Thymus (tissue), 11 donors: ENCODE data around the gene MAN1C1. TPM values are rescaled to one million over a fixed set of nuclear protein-coding genes. Genes with fewer than 3 reads are reported as not detected.

Experiments used
- DNase-seq, 9 donors: peaks; one replicate each; pipeline ENCODE4 v3.0.0-alpha.2; 2013; ENCODE audit warnings: low spot score in 9 of 9, low read depth in 6 of 9, missing footprints in 1 of 9
- H3K27ac ChIP-seq, 2 donors: one replicate each; pipeline ENCODE4 v1.5.1; 2013; ENCODE audit warnings: control low read depth in 1 of 2, low read depth in 1 of 2, low read length in 1 of 2, mild to moderate bottlenecking in 1 of 2, moderate library complexity in 1 of 2
- H3K27me3 ChIP-seq, 2 donors: one replicate each; pipeline ENCODE4 v1.5.1; 2013; ENCODE audit warnings: low read length in 1 of 2; ENCODE audit not compliant: control insufficient read depth in 2 of 2, insufficient read depth in 1 of 2
- H3K36me3 ChIP-seq, 2 donors: one replicate each; pipeline ENCODE4 v1.5.1; 2013; ENCODE audit warnings: low read length in 1 of 2, mild to moderate bottlenecking in 1 of 2, moderate library complexity in 1 of 2; ENCODE audit not compliant: control insufficient read depth in 2 of 2, insufficient read depth in 2 of 2
- H3K4me1 ChIP-seq, 2 donors: one replicate each; pipeline ENCODE4 v1.5.1; 2013; ENCODE audit warnings: low read length in 2 of 2; ENCODE audit not compliant: control insufficient read depth in 2 of 2, insufficient read depth in 2 of 2
- H3K4me3 ChIP-seq, 2 donors: one replicate each; pipeline ENCODE4 v1.5.1; 2013; ENCODE audit warnings: low read length in 2 of 2, control low read depth in 1 of 2, mild to moderate bottlenecking in 1 of 2
- H3K9me3 ChIP-seq, 2 donors: one replicate each; pipeline ENCODE4 v1.5.1; 2013; ENCODE audit warnings: low read length in 1 of 2, mild to moderate bottlenecking in 1 of 2; ENCODE audit not compliant: control insufficient read depth in 2 of 2, insufficient read depth in 1 of 2
- WGBS: extraction: QIAGEN DNeasy Blood & Tissue Kit; methylation state at CpG from one replicate; pipeline ENCODE4 v1.1.7; 2013; 5-methylcytosine and 5-hydroxymethylcytosine counted together
- polyA plus RNA-seq: library from polyadenylated mRNA; stranded (reverse); fragments of 200-250 nt; gene quantifications from one replicate; pipeline ENCODE4 v1.2.3, GENCODE V29; 2013
- total RNA-seq: library from RNA; stranded (reverse); fragments of 120-200 nt; gene quantifications from one replicate; pipeline ENCODE4 v1.2.4, GENCODE V29; 2013
- donor health status: healthy.

The MAN1C1 gene
- total and polyA plus RNA-seq, 2 donors: 9.7 to 18.4 TPM

GRCh38 chr1:25664357-25665199, 48.0 kb downstream of the MAN1C1 start:
- 96% methylated on average over 14 of the region's 14 CpGs for WGBS

GRCh38 chr1:25666460-25666859, 49.9 kb downstream of the MAN1C1 start:
- no peaks in the 10 kb centered on the region for H3K36me3 ChIP-seq
- H3K4me3 ChIP-seq: no peak overlapping the region
- WGBS: 90% methylated on average over 5 of the region's 5 CpGs
- no peaks in the 10 kb centered on the region for H3K27me3 ChIP-seq
- peaks cover 0 to 10% of the 10 kb centered on the region in 2 donors for H3K4me1 ChIP-seq
- H3K27ac ChIP-seq: no peak overlapping the region
- H3K9me3 ChIP-seq: no peaks in the 10 kb centered on the region
- no peak for DNase-seq

More at GRCh38 chr1:25664357-25665199, 48.0 kb downstream of the MAN1C1 start:
- H3K36me3 ChIP-seq: no peaks in the 10 kb centered on the region
- no peak for DNase-seq
- peaks cover 0 to 12% of the 10 kb centered on the region in 2 donors for H3K4me1 ChIP-seq
- H3K4me3 ChIP-seq: no peak overlapping the region
- no peaks in the 10 kb centered on the region for H3K27me3 ChIP-seq
- H3K9me3 ChIP-seq: no peaks in the 10 kb centered on the region
- no peak overlapping the region for H3K27ac ChIP-seq

GRCh38 chr1:25668931-25669573, 52.5 kb downstream of the MAN1C1 start:
- peak overlapping the region in 1 of 2 donors; percentile 43 for H3K27ac ChIP-seq
- peak in 1 of 9 donors; percentile 6 for DNase-seq

GRCh38 chr1:25669781-25670567, 53.4 kb downstream of the MAN1C1 start:
- H3K36me3 ChIP-seq: no peaks in the 10 kb centered on the region
- H3K4me1 ChIP-seq: peaks cover 0 to 30% of the 10 kb centered on the region in 2 donors
- no peak overlapping the region for H3K4me3 ChIP-seq
- no peaks in the 10 kb centered on the region for H3K27me3 ChIP-seq
- H3K9me3 ChIP-seq: peaks cover 0 to 7% of the 10 kb centered on the region in 2 donors
- 96% methylated on average over 4 of the region's 4 CpGs for WGBS
- no peak for DNase-seq
- no peak overlapping the region for H3K27ac ChIP-seq

More at GRCh38 chr1:25668931-25669573, 52.5 kb downstream of the MAN1C1 start:
- no peak overlapping the region for H3K4me3 ChIP-seq
- WGBS: 67% methylated on average over 9 of the region's 9 CpGs
- no peaks in the 10 kb centered on the region for H3K27me3 ChIP-seq
- H3K4me1 ChIP-seq: peaks cover 0 to 24% of the 10 kb centered on the region in 2 donors
- no peaks in the 10 kb centered on the region for H3K36me3 ChIP-seq
- H3K9me3 ChIP-seq: peaks cover 0 to 7% of the 10 kb centered on the region in 2 donors

GRCh38 chr1:25671929-25672328, 55.3 kb downstream of the MAN1C1 start:
- Histone ChIP-seq H3K4me1 (peaks cover 8 to 43% of the 10 kb centered on the region in 2 donors), H3K36me3 (no peaks in the 10 kb centered on the region), H3K27me3 (no peaks in the 10 kb centered on the region), H3K4me3 (no peak overlapping the region), H3K27ac (no peak overlapping the region), H3K9me3 (peaks cover 0 to 7% of the 10 kb centered on the region in 2 donors)
- 95% methylated on average over 3 of the region's 3 CpGs for WGBS
- no peak for DNase-seq

GRCh38 chr1:25672763-25673409, 56.3 kb downstream of the MAN1C1 start:
- peaks cover 0 to 7% of the 10 kb centered on the region in 2 donors for H3K9me3 ChIP-seq
- no peak overlapping the region for H3K4me3 ChIP-seq
- H3K27me3 ChIP-seq: no peaks in the 10 kb centered on the region
- peaks cover 8 to 47% of the 10 kb centered on the region in 2 donors for H3K4me1 ChIP-seq
- no peaks in the 10 kb centered on the region for H3K36me3 ChIP-seq
- no peak overlapping the region for H3K27ac ChIP-seq
- 96% methylated on average over 13 of the region's 13 CpGs for WGBS
- no peak for DNase-seq

GRCh38 chr1:25673456-25673855, 56.9 kb downstream of the MAN1C1 start:
- H3K4me1 ChIP-seq: peaks cover 8 to 47% of the 10 kb centered on the region in 2 donors

GRCh38 chr1:25673962-25674806, 57.6 kb downstream of the MAN1C1 start:
- 91% methylated on average over 8 of the region's 8 CpGs for WGBS
- Histone ChIP-seq H3K27me3 (no peaks in the 10 kb centered on the region), H3K4me3 (no peak overlapping the region), H3K9me3 (peaks cover 0 to 7% of the 10 kb centered on the region in 2 donors), H3K27ac (peak overlapping the region in 1 of 2 donors; percentile 3), H3K4me1 (peaks cover 8 to 42% of the 10 kb centered on the region in 2 donors), H3K36me3 (no peaks in the 10 kb centered on the region)
- no peak for DNase-seq

More at GRCh38 chr1:25673456-25673855, 56.9 kb downstream of the MAN1C1 start:
- peaks cover 0 to 7% of the 10 kb centered on the region in 2 donors for H3K9me3 ChIP-seq
- WGBS: 93% methylated on average over 3 of the region's 3 CpGs
- DNase-seq: no peak
- H3K36me3 ChIP-seq: no peaks in the 10 kb centered on the region
- no peaks in the 10 kb centered on the region for H3K27me3 ChIP-seq
- H3K27ac ChIP-seq: no peak overlapping the region
- H3K4me3 ChIP-seq: no peak overlapping the region
